Suprapubic skin (tissue), 4 donors: ENCODE results near the gene RPL35A. TPM values are rescaled to one million over a fixed set of nuclear protein-coding genes. Genes with fewer than 3 reads are reported as not detected.

Experiments
- DNase-seq, 2 donors: peaks; one replicate each; pipeline ENCODE4 v3.0.0-alpha.2; 2019; ENCODE audit warnings: low spot score in 2 of 2
- H3K27ac ChIP-seq: fragments of 200-600 bp; sonication (generic); one replicate; pipeline ENCODE4 v1.5.1; 2019
- H3K27me3 ChIP-seq: fragments of 200-600 bp; sonication (generic); one replicate; pipeline ENCODE4 v1.5.1; 2019
- H3K36me3 ChIP-seq: fragments of 200-600 bp; sonication (generic); one replicate; pipeline ENCODE4 v1.5.1; 2019
- H3K4me1 ChIP-seq: fragments of 200-600 bp; sonication (generic); one replicate; pipeline ENCODE4 v1.5.1; 2019
- H3K4me3 ChIP-seq: fragments of 200-600 bp; sonication (generic); one replicate; pipeline ENCODE4 v1.5.1; 2019; ENCODE audit warnings: mild to moderate bottlenecking
- H3K9me3 ChIP-seq: fragments of 200-600 bp; sonication (generic); one replicate; pipeline ENCODE4 v1.5.1; 2019
- CTCF ChIP-seq, 2 donors: fragments of 200-600 bp in 1 of 2; fragments of 450-650 bp in 1 of 2; sonication (generic) in 1 of 2; IDR thresholded peaks; one replicate each; pipeline ENCODE4 v1.5.1; 2016 to 2019; ENCODE audit warnings: antibody characterized with exemption in 2 of 2, mild to moderate bottlenecking in 1 of 2, moderate library complexity in 1 of 2
- EP300 ChIP-seq: sonication (generic); formaldehyde crosslinking; IDR thresholded peaks from one replicate; pipeline ENCODE4 v1.6.1; 2017; ENCODE audit warnings: antibody characterized with exemption
- POLR2A ChIP-seq, 2 donors: fragments of 450-650 bp; IDR thresholded peaks; one replicate each; pipeline ENCODE4 v1.6.1; 2017; ENCODE audit warnings: antibody characterized with exemption in 2 of 2, mild to moderate bottlenecking in 2 of 2, moderate library complexity in 2 of 2
- POLR2AphosphoS5 ChIP-seq, 3 donors: sonication (generic); formaldehyde crosslinking; IDR thresholded peaks; one replicate each; pipeline ENCODE4 v1.6.1; 2017; ENCODE audit warnings: antibody characterized with exemption in 3 of 3
- WGBS: methylation state at CpG from one replicate; pipeline ENCODE4 v1.1.5; 2018; 5-methylcytosine and 5-hydroxymethylcytosine counted together
- total RNA-seq, 4 donors: library from RNA; depleted of rRNA; stranded (reverse); fragments of >200 nt; gene quantifications; one replicate each; pipeline ENCODE4 v1.1.0, GENCODE V29; 2016

The RPL35A gene
- total RNA-seq, 4 donors from 2014 or later: 564 to 915 (median 773) TPM

- TF ChIP-seq POLR2AphosphoS5 (IDR thresholded peaks at IDR 0.05) (no peak), CTCF (IDR thresholded peaks at IDR 0.05) (no peak), EP300 (no peak)
- Histone ChIP-seq H3K36me3 (no peaks in the 10 kb centered on the region), H3K9me3 (peaks cover 8% of the 10 kb centered on the region), H3K27me3 (no peaks in the 10 kb centered on the region), H3K27ac (no peak overlapping the region), H3K4me1 (no peaks in the 10 kb centered on the region), H3K4me3 (no peak overlapping the region)
- no peak for DNase-seq
- WGBS: 89% methylated on average over 3 of the region's 3 CpGs
Measured at GRCh38 chr3:197970588-197970987, 20.6 kb downstream of the RPL35A start.

DNA sequence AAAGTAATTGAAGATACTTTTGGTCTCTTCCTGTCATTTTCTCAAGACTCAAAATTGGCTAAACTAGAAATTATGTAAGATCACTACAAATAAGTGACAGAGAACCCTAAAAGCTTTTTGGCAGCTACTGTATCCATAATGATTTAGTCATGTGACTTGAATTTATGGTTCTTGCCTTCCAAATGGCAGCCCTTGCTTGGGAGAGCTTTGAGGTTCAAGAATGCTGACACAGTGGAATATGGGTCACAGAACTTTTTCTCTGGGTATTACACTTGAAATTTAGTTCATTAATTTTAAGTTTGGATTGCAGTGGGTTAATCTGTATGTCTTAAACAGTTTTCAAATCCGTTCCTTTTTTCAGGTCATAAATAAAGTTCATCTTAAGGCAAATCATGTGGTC, 24.0 kb downstream of the RPL35A start:
- Histone ChIP-seq H3K36me3 (peaks cover 16% of the 10 kb centered on the region), H3K9me3 (no peaks in the 10 kb centered on the region), H3K27me3 (no peaks in the 10 kb centered on the region), H3K4me1 (no peaks in the 10 kb centered on the region), H3K4me3 (no peak overlapping the region), H3K27ac (no peak overlapping the region)
- no peak for TF ChIP-seq POLR2AphosphoS5 (IDR thresholded peaks at IDR 0.05)
- TF ChIP-seq CTCF (IDR thresholded peaks at IDR 0.05): no peak
- TF ChIP-seq EP300: no peak
- TF ChIP-seq POLR2A (IDR thresholded peaks at IDR 0.05): no peak
- DNase-seq: no peak
- 83% methylated on average over 1 of the region's 1 CpG for WGBS

DNA sequence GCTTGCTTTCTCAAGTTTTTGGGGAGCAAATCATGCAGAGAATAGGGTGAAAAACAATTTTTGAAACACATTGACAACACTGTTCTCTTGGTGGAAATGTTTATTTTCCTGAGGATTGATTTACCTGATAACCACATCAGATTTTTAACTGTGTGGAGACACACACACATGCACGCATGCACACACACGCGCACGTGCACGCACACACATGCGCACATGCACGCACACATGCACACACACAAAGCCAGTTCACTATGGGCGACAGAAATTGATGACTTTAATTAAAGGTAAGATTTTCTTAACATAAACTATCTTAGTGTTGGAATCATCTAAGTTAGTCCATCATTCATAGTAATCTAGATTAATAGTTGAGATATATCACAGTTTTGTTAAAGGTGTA, 25.3 kb downstream of the RPL35A start:
- peaks cover 18% of the 10 kb centered on the region for H3K36me3 ChIP-seq
- no peak for TF ChIP-seq POLR2AphosphoS5 (IDR thresholded peaks at IDR 0.05)
- no peak for TF ChIP-seq CTCF (IDR thresholded peaks at IDR 0.05)
- TF ChIP-seq EP300: no peak
- no peak for TF ChIP-seq POLR2A (IDR thresholded peaks at IDR 0.05)
- WGBS: 97% methylated on average over 8 of the region's 8 CpGs
- H3K4me1 ChIP-seq: no peaks in the 10 kb centered on the region
- no peak overlapping the region for H3K4me3 ChIP-seq
- no peaks in the 10 kb centered on the region for H3K27me3 ChIP-seq
- no peak overlapping the region for H3K27ac ChIP-seq
- H3K9me3 ChIP-seq: no peaks in the 10 kb centered on the region
- no peak for DNase-seq

- DNase-seq: no peak
- Histone ChIP-seq H3K9me3 (no peaks in the 10 kb centered on the region), H3K27me3 (no peaks in the 10 kb centered on the region), H3K27ac (no peak overlapping the region), H3K36me3 (peaks cover 26% of the 10 kb centered on the region), H3K4me3 (no peak overlapping the region), H3K4me1 (no peaks in the 10 kb centered on the region)
- 89% methylated on average over 1 of the region's 1 CpG for whole genome bisulfite sequencing
- no peak for TF ChIP-seq POLR2A (IDR thresholded peaks at IDR 0.05)
- no peak for TF ChIP-seq EP300
- no peak for TF ChIP-seq CTCF (IDR thresholded peaks at IDR 0.05)
- no peak for TF ChIP-seq POLR2AphosphoS5 (IDR thresholded peaks at IDR 0.05)
Measured at GRCh38 chr3:197983076-197983475, 33.1 kb downstream of the RPL35A start.

GRCh38 chr3:197989651-197990050, 39.7 kb downstream of the RPL35A start:
- peaks cover 32% of the 10 kb centered on the region for H3K36me3 ChIP-seq
- no peak for DNase-seq
- no peak overlapping the region for H3K4me3 ChIP-seq
- WGBS: 79% methylated on average over 4 of the region's 4 CpGs
- H3K9me3 ChIP-seq: no peaks in the 10 kb centered on the region
- H3K4me1 ChIP-seq: no peaks in the 10 kb centered on the region
- no peaks in the 10 kb centered on the region for H3K27me3 ChIP-seq
- no peak for TF ChIP-seq POLR2A (IDR thresholded peaks at IDR 0.05)
- TF ChIP-seq CTCF (IDR thresholded peaks at IDR 0.05): no peak
- no peak for TF ChIP-seq POLR2AphosphoS5 (IDR thresholded peaks at IDR 0.05)
- no peak for TF ChIP-seq EP300
- H3K27ac ChIP-seq: no peak overlapping the region
